SK-N-SH treated with all-trans-retinoic acid at 6 μM for 48 hours (cell line): ENCODE measurements around the gene DPF3.

Experiments
- ATAC-seq: fragments of 200-7000 bp; cut with Tn5 transposase; 3 replicates; pipeline ENCODE4 v1.9.1; 2020; ENCODE audit warnings: mild to moderate bottlenecking, moderate library complexity
- ARNTL ChIP-seq: fragments of 450-650 bp; formaldehyde crosslinking; IDR thresholded peaks from 2 replicates; pipeline ENCODE4 v1.5.0; 2020; ENCODE audit warnings: low read depth, mild to moderate bottlenecking, moderate library complexity, borderline replicate concordance
- BACH2 ChIP-seq: fragments of 250-450 bp; sonication (Bioruptor Pico); IDR thresholded peaks from 2 replicates; pipeline ENCODE4 v1.9.0; 2021; ENCODE audit warnings: mild to moderate bottlenecking, borderline replicate concordance
- CREB5 ChIP-seq: fragments of 250-450 bp; sonication (Bioruptor Pico); IDR thresholded peaks from 2 replicates; pipeline ENCODE4 v1.5.1; 2020; ENCODE audit warnings: low read depth, mild to moderate bottlenecking, moderate library complexity
- CSDC2 ChIP-seq: fragments of 250-450 bp; sonication (Bioruptor Pico); IDR thresholded peaks from 2 replicates; pipeline ENCODE4 v1.5.0; 2020; ENCODE audit warnings: mild to moderate bottlenecking, moderate library complexity
- CSRNP3 ChIP-seq: fragments of 250-450 bp; sonication (Bioruptor Pico); IDR thresholded peaks from 2 replicates; pipeline ENCODE4 v1.5.1; 2021; ENCODE audit warnings: mild to moderate bottlenecking, moderate library complexity
- ESRRG ChIP-seq: fragments of 250-450 bp; sonication (Bioruptor Pico); IDR thresholded peaks from 2 replicates; pipeline ENCODE4 v1.6.1; 2021; ENCODE audit warnings: mild to moderate bottlenecking
- GLIS3 ChIP-seq: fragments of 250-450 bp; sonication (Bioruptor Pico); IDR thresholded peaks from 2 replicates; pipeline ENCODE4 v1.5.0; 2020; ENCODE audit warnings: mild to moderate bottlenecking, moderate library complexity
- ISL1 ChIP-seq: fragments of 250-450 bp; sonication (Bioruptor Pico); IDR thresholded peaks from 2 replicates; pipeline ENCODE4 v2.1.2; 2022; ENCODE audit warnings: mild to moderate bottlenecking, moderate library complexity
- OSR1 ChIP-seq: fragments of 250-450 bp; sonication (Bioruptor Pico); IDR thresholded peaks from 2 replicates; pipeline ENCODE4 v1.8.0; 2022; ENCODE audit warnings: moderate library complexity, mild to moderate bottlenecking, inconsistent platforms
- PATZ1 ChIP-seq: fragments of 250-450 bp; sonication (Bioruptor Pico); IDR thresholded peaks from 2 replicates; pipeline ENCODE4 v1.8.0; 2020; ENCODE audit warnings: mild to moderate bottlenecking, moderate library complexity, borderline replicate concordance
- POU6F1 ChIP-seq: fragments of 250-450 bp; sonication (Bioruptor Pico); IDR thresholded peaks from 2 replicates; pipeline ENCODE4 v1.8.0; 2021; ENCODE audit warnings: low read depth, mild to moderate bottlenecking, moderate library complexity, borderline replicate concordance
- PPARA ChIP-seq: fragments of 250-450 bp; sonication (Bioruptor Pico); IDR thresholded peaks from 2 replicates; pipeline ENCODE4 v1.5.0; 2020; ENCODE audit warnings: mild to moderate bottlenecking, borderline replicate concordance
- RARB ChIP-seq: fragments of 250-450 bp; sonication (Bioruptor Pico); IDR thresholded peaks from 2 replicates; pipeline ENCODE4 v1.8.0; 2021; ENCODE audit warnings: mild to moderate bottlenecking, moderate library complexity
- SNAI2 ChIP-seq: fragments of 250-450 bp; sonication (Bioruptor Pico); IDR thresholded peaks from 2 replicates; pipeline ENCODE4 v1.5.0; 2020; ENCODE audit warnings: mild to moderate bottlenecking, moderate library complexity
- TOX ChIP-seq: fragments of 250-450 bp; sonication (Bioruptor Pico); IDR thresholded peaks from 2 replicates; pipeline ENCODE4 v1.8.0; 2021; ENCODE audit warnings: mild to moderate bottlenecking, moderate library complexity, borderline replicate concordance
- ZC3H10 ChIP-seq: fragments of 250-450 bp; sonication (Bioruptor Pico); IDR thresholded peaks from 2 replicates; pipeline ENCODE4 v1.5.1; 2021; ENCODE audit warnings: mild to moderate bottlenecking, moderate library complexity
- ZFP30 ChIP-seq: fragments of 450-650 bp; formaldehyde crosslinking; IDR thresholded peaks from 2 replicates; pipeline ENCODE4 v1.5.0; 2022; ENCODE audit warnings: mild to moderate bottlenecking, moderate library complexity
- ZNF565 ChIP-seq: fragments of 450-650 bp; formaldehyde crosslinking; conservative IDR thresholded peaks from 2 replicates; pipeline ENCODE4 v1.5.0; 2020; ENCODE audit warnings: low read depth, mild to moderate bottlenecking, moderate library complexity
- ZNF70 ChIP-seq: fragments of 450-650 bp; formaldehyde crosslinking; IDR thresholded peaks from 2 replicates; pipeline ENCODE4 v1.5.0; 2020; ENCODE audit warnings: mild to moderate bottlenecking, moderate library complexity
- ZNF8 ChIP-seq: fragments of 450-650 bp; formaldehyde crosslinking; IDR thresholded peaks from 2 replicates; pipeline ENCODE4 v1.5.0; 2020; ENCODE audit warnings: mild to moderate bottlenecking, moderate library complexity

Gene DPF3

GRCh38 chr14:72755766-72756165, 138.1 kb downstream of the DPF3 start:
- TF ChIP-seq SNAI2 (CRISPR knock-in tag) = no peak
- no peak for TF ChIP-seq CREB5 (CRISPR knock-in tag)
- TF ChIP-seq ZNF565 (CRISPR knock-in tag) = no peak
- no peak for TF ChIP-seq GLIS3
- TF ChIP-seq CSDC2 = no peak
- no peak for TF ChIP-seq ZFP30
- no peak for TF ChIP-seq ARNTL (CRISPR knock-in tag)
- no peak for TF ChIP-seq ISL1 (CRISPR knock-in tag)
- TF ChIP-seq OSR1 = no peak
- TF ChIP-seq ZNF8 (CRISPR knock-in tag) = no peak
- no peak for TF ChIP-seq TOX
- TF ChIP-seq ZNF70 (CRISPR knock-in tag) = no peak
- no peak for TF ChIP-seq PPARA (CRISPR knock-in tag)
- no peak for TF ChIP-seq ZC3H10 (CRISPR knock-in tag)
- no peak for TF ChIP-seq RARB (CRISPR knock-in tag)
- TF ChIP-seq ESRRG (CRISPR knock-in tag) = no peak
- TF ChIP-seq CSRNP3 (CRISPR knock-in tag) = no peak
- TF ChIP-seq POU6F1 (CRISPR knock-in tag) = no peak
- TF ChIP-seq PATZ1 = no peak
- no peak for ATAC-seq

- ATAC-seq = no peak
- TF ChIP-seq CSRNP3 (CRISPR knock-in tag) (no peak), TOX (no peak), ISL1 (CRISPR knock-in tag) (no peak), ZC3H10 (CRISPR knock-in tag) (no peak), BACH2 (CRISPR knock-in tag) (no peak), CREB5 (CRISPR knock-in tag) (no peak), RARB (CRISPR knock-in tag) (no peak), CSDC2 (no peak), ARNTL (CRISPR knock-in tag) (no peak), ZNF8 (CRISPR knock-in tag) (no peak), PATZ1 (no peak), POU6F1 (CRISPR knock-in tag) (no peak), ZNF70 (CRISPR knock-in tag) (no peak), ZFP30 (no peak), GLIS3 (no peak), PPARA (CRISPR knock-in tag) (no peak)
These were observed 139.0 kb downstream of the DPF3 start for GRCh38 chr14:72754949-72755348.
